ENCODE data around the gene HEATR5A.
"Not testable (repeated sequence)": the region's sequence is repeated elsewhere in the genome, so short reads cannot be mapped to it uniquely, and the experiment has no call there.

GRCh38 chr14:31329876-31330521 is 90.4 kb downstream of the HEATR5A start:
- TF ChIP-seq, protein P1, sequence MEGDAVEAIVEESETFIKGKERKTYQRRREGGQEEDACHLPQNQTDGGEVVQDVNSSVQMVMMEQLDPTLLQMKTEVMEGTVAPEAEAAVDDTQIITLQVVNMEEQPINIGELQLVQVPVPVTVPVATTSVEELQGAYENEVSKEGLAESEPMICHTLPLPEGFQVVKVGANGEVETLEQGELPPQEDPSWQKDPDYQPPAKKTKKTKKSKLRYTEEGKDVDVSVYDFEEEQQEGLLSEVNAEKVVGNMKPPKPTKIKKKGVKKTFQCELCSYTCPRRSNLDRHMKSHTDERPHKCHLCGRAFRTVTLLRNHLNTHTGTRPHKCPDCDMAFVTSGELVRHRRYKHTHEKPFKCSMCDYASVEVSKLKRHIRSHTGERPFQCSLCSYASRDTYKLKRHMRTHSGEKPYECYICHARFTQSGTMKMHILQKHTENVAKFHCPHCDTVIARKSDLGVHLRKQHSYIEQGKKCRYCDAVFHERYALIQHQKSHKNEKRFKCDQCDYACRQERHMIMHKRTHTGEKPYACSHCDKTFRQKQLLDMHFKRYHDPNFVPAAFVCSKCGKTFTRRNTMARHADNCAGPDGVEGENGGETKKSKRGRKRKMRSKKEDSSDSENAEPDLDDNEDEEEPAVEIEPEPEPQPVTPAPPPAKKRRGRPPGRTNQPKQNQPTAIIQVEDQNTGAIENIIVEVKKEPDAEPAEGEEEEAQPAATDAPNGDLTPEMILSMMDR (IDR thresholded peaks at IDR 0.05): not testable (repeated sequence)
- TF ChIP-seq EZH2 (IDR thresholded peaks at IDR 0.05; ENCODE audit: borderline replicate concordance, insufficient read depth, low read depth, low read length, poor library complexity, severe bottlenecking): not testable (repeated sequence)
